Fibroblast of villous mesenchyme (primary cell): ENCODE results near the gene MARF1. TPM values are rescaled to one million over a fixed set of nuclear protein-coding genes. Genes with fewer than 3 reads are reported as not detected.
"Not testable (repeated sequence)": the region's sequence is repeated elsewhere in the genome, so short reads cannot be mapped to it uniquely, and the experiment has no call there.

ENCODE experiments used
- DNase-seq: peaks from one replicate; pipeline ENCODE4 v3.0.0-alpha.2; 2010; ENCODE audit warnings: low read depth
- H3K4me3 ChIP-seq: 2 replicates; pipeline ENCODE4 v1.5.1; 2011; ENCODE audit warnings: low read depth, mild to moderate bottlenecking, low read length
- CTCF ChIP-seq: IDR thresholded peaks from 2 replicates; pipeline ENCODE4 v1.5.1; 2012; ENCODE audit warnings: low read depth, mild to moderate bottlenecking, low read length; ENCODE audit not compliant: insufficient read depth
- total RNA-seq: library from RNA; depleted of rRNA; stranded (reverse); fragments of >200 nt; gene quantifications from 2 replicates; pipeline ENCODE4 v1.2.3, GENCODE V29; 2012

The MARF1 gene
- total RNA-seq, 1 donor: 14.7 TPM

DNA sequence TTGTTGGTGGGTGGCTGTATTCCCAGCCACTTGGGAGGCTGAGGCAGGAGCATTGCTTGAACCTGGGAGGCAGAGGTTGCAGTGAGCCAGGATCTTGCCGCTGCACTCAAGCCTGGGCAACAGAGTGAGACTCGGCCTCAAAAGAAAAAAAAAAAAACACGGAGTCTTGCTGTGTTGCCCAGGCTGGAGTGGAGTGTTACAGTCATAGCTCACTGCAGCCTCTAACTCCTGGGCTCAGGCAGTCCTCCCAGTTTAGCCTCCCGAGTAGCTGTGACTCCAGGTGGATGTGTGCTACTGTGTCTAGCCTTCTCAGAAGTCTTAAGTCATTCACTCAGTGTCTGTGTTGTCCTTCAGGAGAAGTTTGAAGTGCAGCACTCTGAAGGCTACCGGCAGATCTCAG lies 34.5 kb upstream of the MARF1 start:
- H3K4me3 ChIP-seq: no peak overlapping the region
- DNase-seq: no peak
- no peak for TF ChIP-seq CTCF

DNA sequence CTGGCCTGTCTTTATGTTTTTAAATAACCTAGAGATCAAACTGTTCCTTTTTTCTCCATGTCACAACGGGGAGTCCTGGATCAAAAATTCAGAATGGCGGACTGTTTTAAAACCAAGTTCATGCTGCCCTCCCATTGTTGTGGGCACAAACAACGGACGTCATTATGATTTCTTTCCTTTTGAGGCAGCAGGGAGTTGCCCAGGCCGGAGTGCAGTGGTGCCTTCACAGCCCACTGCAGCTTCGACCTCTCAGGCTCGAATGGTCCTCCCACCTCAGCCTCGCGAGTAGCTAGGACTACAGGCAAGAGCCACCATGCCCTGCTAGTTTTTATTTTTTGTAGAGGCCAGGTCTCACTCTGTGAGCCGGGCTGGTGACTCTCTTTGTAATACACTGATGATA lies 33.6 kb upstream of the MARF1 start:
- DNase-seq: no peak
- no peak for TF ChIP-seq CTCF
- no peak overlapping the region for H3K4me3 ChIP-seq

DNA sequence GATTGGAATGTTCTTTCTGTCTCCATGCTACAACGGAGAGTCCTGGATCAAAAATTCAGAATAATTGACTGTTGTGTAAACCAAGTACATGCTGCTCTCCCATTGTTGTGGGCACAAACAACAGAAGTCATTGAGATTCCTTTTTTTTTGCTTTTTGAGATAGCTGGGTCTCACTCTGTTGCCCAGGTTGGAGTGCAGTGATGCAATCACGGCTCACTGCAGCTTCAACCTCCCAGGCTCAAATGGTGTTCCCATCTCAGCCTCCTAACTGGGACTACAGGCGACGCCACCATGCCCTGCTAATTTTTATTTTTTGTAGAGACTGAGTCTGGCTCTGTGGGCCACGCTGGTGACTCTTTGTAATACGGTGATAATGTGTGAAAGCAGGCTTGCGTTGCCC lies 31.6 kb upstream of the MARF1 start:
- DNase-seq: no peak
- no peak overlapping the region for H3K4me3 ChIP-seq
- no peak for TF ChIP-seq CTCF

- peak; percentile 99 for DNase-seq
- TF ChIP-seq CTCF: no peak
- peak overlapping the region; percentile 6 for H3K4me3 ChIP-seq
These were observed 29.7 kb upstream of the MARF1 start for GRCh38 chr16:15672514-15673167.

DNA sequence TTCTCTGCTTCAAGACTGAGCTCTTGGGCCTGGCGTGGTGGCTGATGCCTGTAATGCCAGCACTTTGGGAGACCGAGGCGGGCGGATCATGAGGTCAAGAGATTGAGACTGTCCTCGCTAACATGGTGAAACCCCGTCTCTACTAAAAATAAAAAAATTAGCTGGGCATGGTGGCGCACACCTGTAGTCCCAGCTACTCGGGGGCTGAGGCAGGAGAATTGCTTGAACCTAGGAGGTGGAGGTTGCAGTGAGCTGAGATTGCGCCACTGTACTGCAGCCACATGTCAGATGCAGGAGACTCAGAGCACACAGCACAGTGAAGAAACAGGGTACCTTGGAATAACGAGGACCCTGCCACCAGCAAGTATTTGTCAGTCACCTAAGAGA lies 29.2 kb upstream of the MARF1 start:
- not testable (repeated sequence) for H3K4me3 ChIP-seq
- peak; percentile 55 for DNase-seq

GRCh38 chr16:15671530-15672117 lies 28.7 kb upstream of the MARF1 start:
- no peak for DNase-seq
- no peak overlapping the region for H3K4me3 ChIP-seq
- TF ChIP-seq CTCF: no peak

DNA sequence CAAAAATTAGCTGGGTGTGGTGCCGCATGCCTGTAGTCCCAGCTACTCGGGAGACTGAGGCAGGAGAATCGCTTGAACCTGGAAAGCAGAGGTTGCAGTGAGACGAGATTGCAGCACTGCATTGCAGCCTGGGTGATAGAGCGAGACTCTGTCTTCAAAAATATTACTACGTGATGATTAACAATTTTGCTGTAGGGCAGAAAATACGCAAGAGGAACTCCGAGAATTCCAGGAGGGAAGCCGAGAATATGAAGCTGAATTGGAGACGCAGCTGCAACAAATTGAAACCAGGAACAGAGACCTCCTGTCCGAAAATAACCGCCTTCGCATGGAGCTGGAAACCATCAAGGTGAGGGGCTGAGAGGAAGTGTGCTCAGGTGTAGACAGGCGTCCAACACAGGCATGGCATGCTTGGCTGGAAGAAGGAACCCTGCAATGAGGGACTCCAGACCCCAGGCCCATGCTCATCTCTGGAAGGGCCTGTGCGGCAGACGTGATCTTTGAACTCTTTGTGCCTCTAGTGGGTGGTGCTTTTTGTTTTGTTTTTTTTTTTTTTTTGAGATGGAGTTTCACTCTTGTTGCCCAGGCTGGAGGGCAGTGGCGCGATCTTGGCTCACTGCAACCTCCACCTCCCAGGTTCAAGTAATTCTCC lies 24.3 kb upstream of the MARF1 start:
- DNase-seq: no peak
- H3K4me3 ChIP-seq: no peak overlapping the region
- no peak for TF ChIP-seq CTCF
